ENCODE measurements around the gene DRC7.

The DRC7 gene

GRCh38 chr16:57667048-57667525 is 27.5 kb upstream of the DRC7 start:
- Histone ChIP-seq H3K4me1 (peaks cover 9% of the 10 kb centered on the region), H2AFZ (peak overlapping the region; percentile 68), H3K27me3 (ENCODE audit: control insufficient read depth, insufficient read depth, low read length) (no peaks in the 10 kb centered on the region), H3K4me2 (ENCODE audit: low read length) (no peak overlapping the region), H3K79me2 (no peaks in the 10 kb centered on the region), H3K9ac (no peak overlapping the region), H3K4me3 (ENCODE audit: low read depth, low read length) (no peak overlapping the region), H3K36me3 (ENCODE audit: control insufficient read depth, insufficient read depth, low read length) (no peaks in the 10 kb centered on the region), H3K9me3 (ENCODE audit: control insufficient read depth, low read length) (no peaks in the 10 kb centered on the region), H3K27ac (no peak overlapping the region)
- no peak for TF ChIP-seq CTCF (IDR thresholded peaks at IDR 0.05)

GRCh38 chr16:57667526-57668262 is 26.9 kb upstream of the DRC7 start:
- Histone ChIP-seq H3K9me3 (ENCODE audit: control insufficient read depth, low read length) (no peaks in the 10 kb centered on the region), H3K4me2 (ENCODE audit: low read length) (no peak overlapping the region), H3K27ac (no peak overlapping the region), H3K4me1 (peaks cover 9% of the 10 kb centered on the region), H3K36me3 (ENCODE audit: control insufficient read depth, insufficient read depth, low read length) (no peaks in the 10 kb centered on the region), H3K79me2 (no peaks in the 10 kb centered on the region), H2AFZ (peak overlapping the region; percentile 68), H3K27me3 (ENCODE audit: control insufficient read depth, insufficient read depth, low read length) (no peaks in the 10 kb centered on the region), H3K4me3 (ENCODE audit: low read depth, low read length) (no peak overlapping the region), H3K9ac (no peak overlapping the region)
- no peak for TF ChIP-seq CTCF (IDR thresholded peaks at IDR 0.05)

- Histone ChIP-seq H3K27ac (no peak within 1 kb of the TSS), H2AFZ (peak within 1 kb of the TSS; percentile 68), H3K4me3 (ENCODE audit: low read depth, low read length) (no peak within 1 kb of the TSS), H3K4me1 (peaks cover 9% of the 10 kb centered on the region), H3K9ac (no peak within 1 kb of the TSS), H3K4me2 (ENCODE audit: low read length) (no peak within 1 kb of the TSS), H3K9me3 (ENCODE audit: control insufficient read depth, low read length) (no peaks in the 10 kb centered on the region), H3K79me2 (no peaks in the 10 kb centered on the region), H3K36me3 (ENCODE audit: control insufficient read depth, insufficient read depth, low read length) (no peaks in the 10 kb centered on the region), H3K27me3 (ENCODE audit: control insufficient read depth, insufficient read depth, low read length) (no peaks in the 10 kb centered on the region)
- no peak for TF ChIP-seq CTCF (IDR thresholded peaks at IDR 0.05)
Observed at GRCh38 chr16:57668263-57668571, 26.4 kb upstream of the DRC7 start, which contains the start of gene ADGRG3. Gene ADGRG3, plus strand, starts transcription at chr16:57668306. Its CDS starts 42 bp downstream, at chr16:57668348.

- H3K9me3 ChIP-seq (ENCODE audit: control insufficient read depth, low read length): no peaks in the 10 kb centered on the region
- no peaks in the 10 kb centered on the region for H3K79me2 ChIP-seq
- no peak overlapping the region for H3K27ac ChIP-seq
- H2AFZ ChIP-seq: no peak overlapping the region
- H3K9ac ChIP-seq: no peak overlapping the region
- no peak for TF ChIP-seq CTCF (IDR thresholded peaks at IDR 0.05)
- peaks cover 9% of the 10 kb centered on the region for H3K4me1 ChIP-seq
- no peaks in the 10 kb centered on the region for H3K36me3 ChIP-seq (ENCODE audit: control insufficient read depth, insufficient read depth, low read length)
- no peaks in the 10 kb centered on the region for H3K27me3 ChIP-seq (ENCODE audit: control insufficient read depth, insufficient read depth, low read length)
- H3K4me2 ChIP-seq (ENCODE audit: low read length): no peak overlapping the region
- H3K4me3 ChIP-seq (ENCODE audit: low read depth, low read length): no peak overlapping the region
Observed at GRCh38 chr16:57668630-57669475, 25.8 kb upstream of the DRC7 start.

Measured in parathyroid adenoma (tissue), 2 donors.